DMS 273 (cell line): ENCODE measurements around the gene ZNF423.

Experiments used
- DNase-seq: peaks from one replicate; lab custom pipeline; 2025; ENCODE audit not compliant: unreplicated experiment; lab: John Stamatoyannopoulos, UW

ZNF423 gene

GRCh38 chr16:49674351-49674851, 181.5 kb downstream of the ZNF423 start:
- peak; percentile 70 for DNase-seq

GRCh38 chr16:49673442-49673841, 182.5 kb downstream of the ZNF423 start:
- DNase-seq: no peak

- no peak for DNase-seq
Measured at GRCh38 chr16:49672753-49673152, 183.2 kb downstream of the ZNF423 start.

- no peak for DNase-seq
Measured at GRCh38 chr16:49671333-49671732, 184.6 kb downstream of the ZNF423 start.

- no peak for DNase-seq
Measured at GRCh38 chr16:49670627-49671026, 185.3 kb downstream of the ZNF423 start.

- DNase-seq: no peak
Measured at GRCh38 chr16:49665482-49666230, 190.3 kb downstream of the ZNF423 start.

- DNase-seq: no peak
Measured at GRCh38 chr16:49664221-49665215, 191.4 kb downstream of the ZNF423 start.

GRCh38 chr16:49663081-49664065, 192.5 kb downstream of the ZNF423 start:
- DNase-seq: no peak

- no peak for DNase-seq
Measured at GRCh38 chr16:49662569-49662968, 193.3 kb downstream of the ZNF423 start.

GRCh38 chr16:49661465-49662187, 194.3 kb downstream of the ZNF423 start:
- DNase-seq: no peak

- no peak for DNase-seq
Measured at GRCh38 chr16:49660626-49661025, 195.3 kb downstream of the ZNF423 start.

- no peak for DNase-seq
Measured at GRCh38 chr16:49659356-49659755, 196.6 kb downstream of the ZNF423 start.

GRCh38 chr16:49658531-49658930, 197.4 kb downstream of the ZNF423 start:
- DNase-seq: no peak

- DNase-seq: no peak
Measured at GRCh38 chr16:49657736-49658465, 198.0 kb downstream of the ZNF423 start.

- no peak for DNase-seq
Measured at GRCh38 chr16:49654425-49654824, 201.5 kb downstream of the ZNF423 start.

GRCh38 chr16:49653577-49653976, 202.3 kb downstream of the ZNF423 start:
- peak; percentile 31 for DNase-seq

GRCh38 chr16:49653173-49653570, 202.7 kb downstream of the ZNF423 start:
- DNase-seq: no peak

GRCh38 chr16:49652456-49653172, 203.3 kb downstream of the ZNF423 start:
- DNase-seq: peak; percentile 42

- no peak for DNase-seq
Measured at GRCh38 chr16:49651996-49652395, 203.9 kb downstream of the ZNF423 start.
